HepG2 (cell line): ENCODE data around the gene EBF4. TPM values are rescaled to one million over a fixed set of nuclear protein-coding genes. Genes with fewer than 3 reads are reported as not detected.

Experiments used
- AKAP8 ChIP-seq: sonication (generic); formaldehyde crosslinking; IDR thresholded peaks from 2 replicates; pipeline ENCODE4 v1.5.1; 2020; ENCODE audit warnings: mild to moderate bottlenecking, missing genetic modification reagents
- ARNTL ChIP-seq: sonication (generic); formaldehyde crosslinking; IDR thresholded peaks from 2 replicates; pipeline ENCODE4 v1.4.0; 2020; ENCODE audit warnings: mild to moderate bottlenecking, missing genetic modification reagents
- HNRNPLL ChIP-seq: fragments of 200-400 bp; formaldehyde crosslinking; IDR thresholded peaks from 2 replicates; pipeline ENCODE4 v1.6.1; 2017; ENCODE audit warnings: mild to moderate bottlenecking, low read depth, low read length; ENCODE audit not compliant: poor library complexity, severe bottlenecking
- KLF11 ChIP-seq: IDR thresholded peaks from 2 replicates; pipeline ENCODE4 v1.6.1; 2016; ENCODE audit warnings: missing compliant biosample characterization
- POLR2G ChIP-seq: fragments of 200-400 bp; formaldehyde crosslinking; IDR thresholded peaks from 2 replicates; pipeline ENCODE4 v1.6.1; 2018; ENCODE audit warnings: mild to moderate bottlenecking, low read depth, low read length, moderate library complexity
- PRDM15 ChIP-seq: sonication (generic); formaldehyde crosslinking; IDR thresholded peaks from 2 replicates; pipeline ENCODE4 v1.4.0; 2020; ENCODE audit warnings: missing genetic modification reagents
- ZFP36L1 ChIP-seq: sonication (generic); formaldehyde crosslinking; IDR thresholded peaks from 2 replicates; pipeline ENCODE4 v1.8.0; 2022; ENCODE audit warnings: mild to moderate bottlenecking, missing genetic modification reagents, moderate library complexity
- ZFX ChIP-seq: sonication (generic); formaldehyde crosslinking; IDR thresholded peaks from 2 replicates; pipeline ENCODE4 v1.4.0; 2020; ENCODE audit warnings: mild to moderate bottlenecking, low read depth, missing genetic modification reagents, moderate library complexity
- ZNF318 ChIP-seq: sonication (generic); formaldehyde crosslinking; IDR thresholded peaks from 2 replicates; pipeline ENCODE4 v1.4.0; 2020; ENCODE audit warnings: mild to moderate bottlenecking, missing genetic modification reagents
- ZNF605 ChIP-seq: sonication (generic); formaldehyde crosslinking; IDR thresholded peaks from 2 replicates; pipeline ENCODE4 v1.8.0; 2022; ENCODE audit warnings: mild to moderate bottlenecking, missing genetic modification reagents
- ZNF646 ChIP-seq: sonication (generic); formaldehyde crosslinking; IDR thresholded peaks from 2 replicates; pipeline ENCODE4 v1.9.0; 2021; ENCODE audit warnings: mild to moderate bottlenecking, missing genetic modification reagents
- polyA plus RNA-seq, 8 experiments: library from polyadenylated mRNA; depleted of rRNA in 3 of 8; stranded (reverse) in 7 of 8; unstranded in 1 of 8; fragments of >200 nt; fragmentation: Illumina TruSeq in 4 of 8; extraction: Trizol in 4 of 8; gene quantifications; 2 replicates each; pipeline versions ENCODE4 v1.2.1 to v1.2.3, GENCODE V29; 2011 to 2016; ENCODE audit warnings: low read depth in 4 of 8, missing spikeins in 1 of 8, mixed read lengths in 1 of 8; ENCODE audit not compliant: insufficient read depth in 1 of 8
- total RNA-seq, 5 experiments: library from RNA; depleted of rRNA; stranded (reverse); fragments of >200 nt; fragmentation: Illumina TruSeq; extraction: Trizol; gene quantifications; 2 replicates each; pipeline ENCODE4 v1.2.3, GENCODE V29; 2016; ENCODE audit warnings: low read depth in 1 of 5

The EBF4 gene
- total and polyA plus RNA-seq, 2 of the 13 experiments (the other 11 are each of a cell fraction or from before 2014, with no cell fraction given): 0.84 to 2.2 TPM

GRCh38 chr20:2654831-2655230 is 37.7 kb upstream of the EBF4 start (continued):
- TF ChIP-seq PRDM15 (CRISPR knock-in tag) (no peak), AKAP8 (CRISPR knock-in tag) (no peak), POLR2G (0 out of 2 replicates have a peak, but pooled peaks have one; percentile 10), ZFP36L1 (0 out of 2 replicates have a peak, but pooled peaks have one; percentile 53), ARNTL (CRISPR knock-in tag) (no peak), KLF11 (no peak), ZNF646 (CRISPR knock-in tag) (no peak), ZNF318 (CRISPR knock-in tag) (0 out of 2 replicates have a peak, but pooled peaks have one; percentile 34), ZNF605 (CRISPR knock-in tag) (peak; percentile 36; the same call in 1 of the 2 replicates), ZFX (CRISPR knock-in tag) (0 out of 2 replicates have a peak, but pooled peaks have one; percentile 16), HNRNPLL (no peak)
